ENCODE data around the gene SLC7A6OS.
A peak's percentile ranks its signal among the peaks of the same experiment; 100 is the strongest.

DNA sequence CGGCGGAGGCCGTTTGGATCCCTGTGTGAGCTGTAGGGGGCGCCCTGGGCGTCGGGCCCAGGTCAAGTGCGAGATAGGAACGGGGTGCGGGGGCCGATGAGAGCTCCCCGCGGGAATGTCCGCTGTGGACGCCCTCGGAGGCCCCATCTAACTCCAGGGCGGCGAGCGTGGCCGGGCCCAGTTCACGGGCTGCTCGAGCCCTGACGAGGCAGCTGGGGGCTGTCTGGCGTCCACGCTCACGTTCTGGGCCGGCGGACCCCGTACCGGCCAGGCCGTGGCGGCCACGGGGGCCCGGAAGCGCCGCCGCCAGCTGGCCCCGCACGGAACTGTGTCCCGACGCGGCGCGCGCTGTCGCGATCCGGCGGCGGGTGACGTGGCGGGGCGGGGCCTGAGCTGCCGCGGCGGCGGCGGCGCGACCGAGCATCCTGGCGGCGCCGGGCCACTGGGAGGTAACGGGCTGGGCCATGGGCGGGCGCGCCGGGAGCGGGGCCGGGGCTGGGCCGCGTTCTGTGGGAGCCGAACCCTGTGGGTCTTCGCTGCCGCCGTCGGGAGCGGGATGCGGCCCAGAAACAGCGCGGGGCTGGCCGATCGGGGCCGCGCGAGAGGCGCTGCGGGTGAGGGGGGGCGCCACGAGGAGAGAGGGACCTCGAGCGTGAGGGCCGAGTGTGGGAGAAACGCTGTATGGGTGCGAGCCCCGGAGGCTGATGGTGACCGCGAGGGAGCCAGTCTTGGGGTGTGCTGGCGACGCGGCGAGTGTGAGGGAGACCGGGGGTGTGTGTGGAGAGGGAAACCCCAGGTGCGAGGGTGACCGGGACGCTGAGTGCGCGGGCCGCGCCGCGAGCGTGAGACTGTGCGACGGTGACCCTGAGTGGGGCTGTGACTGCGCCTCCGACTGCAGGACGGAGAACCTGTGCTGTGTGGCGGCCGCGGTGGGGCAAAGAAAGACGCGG, 46.3 kb downstream of the SLC7A6OS start, which contains the start of gene SLC7A6:
- TF ChIP-seq, protein P1, sequence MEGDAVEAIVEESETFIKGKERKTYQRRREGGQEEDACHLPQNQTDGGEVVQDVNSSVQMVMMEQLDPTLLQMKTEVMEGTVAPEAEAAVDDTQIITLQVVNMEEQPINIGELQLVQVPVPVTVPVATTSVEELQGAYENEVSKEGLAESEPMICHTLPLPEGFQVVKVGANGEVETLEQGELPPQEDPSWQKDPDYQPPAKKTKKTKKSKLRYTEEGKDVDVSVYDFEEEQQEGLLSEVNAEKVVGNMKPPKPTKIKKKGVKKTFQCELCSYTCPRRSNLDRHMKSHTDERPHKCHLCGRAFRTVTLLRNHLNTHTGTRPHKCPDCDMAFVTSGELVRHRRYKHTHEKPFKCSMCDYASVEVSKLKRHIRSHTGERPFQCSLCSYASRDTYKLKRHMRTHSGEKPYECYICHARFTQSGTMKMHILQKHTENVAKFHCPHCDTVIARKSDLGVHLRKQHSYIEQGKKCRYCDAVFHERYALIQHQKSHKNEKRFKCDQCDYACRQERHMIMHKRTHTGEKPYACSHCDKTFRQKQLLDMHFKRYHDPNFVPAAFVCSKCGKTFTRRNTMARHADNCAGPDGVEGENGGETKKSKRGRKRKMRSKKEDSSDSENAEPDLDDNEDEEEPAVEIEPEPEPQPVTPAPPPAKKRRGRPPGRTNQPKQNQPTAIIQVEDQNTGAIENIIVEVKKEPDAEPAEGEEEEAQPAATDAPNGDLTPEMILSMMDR (IDR thresholded peaks at IDR 0.05): peak; percentile 78
- peak; percentile 64 for TF ChIP-seq POLR2AphosphoS5 (IDR thresholded peaks at IDR 0.05; ENCODE audit: low read depth, low read length)
- no peak for TF ChIP-seq TCF7L2 (IDR thresholded peaks at IDR 0.05; ENCODE audit: low read depth, low read length)
- 0 out of 2 replicates have a peak, but pooled peaks have one; percentile 40 for TF ChIP-seq SIN3A (IDR thresholded peaks at IDR 0.05; ENCODE audit: borderline replicate concordance, insufficient read depth, low read depth, low read length)
- TF ChIP-seq, protein P2, sequence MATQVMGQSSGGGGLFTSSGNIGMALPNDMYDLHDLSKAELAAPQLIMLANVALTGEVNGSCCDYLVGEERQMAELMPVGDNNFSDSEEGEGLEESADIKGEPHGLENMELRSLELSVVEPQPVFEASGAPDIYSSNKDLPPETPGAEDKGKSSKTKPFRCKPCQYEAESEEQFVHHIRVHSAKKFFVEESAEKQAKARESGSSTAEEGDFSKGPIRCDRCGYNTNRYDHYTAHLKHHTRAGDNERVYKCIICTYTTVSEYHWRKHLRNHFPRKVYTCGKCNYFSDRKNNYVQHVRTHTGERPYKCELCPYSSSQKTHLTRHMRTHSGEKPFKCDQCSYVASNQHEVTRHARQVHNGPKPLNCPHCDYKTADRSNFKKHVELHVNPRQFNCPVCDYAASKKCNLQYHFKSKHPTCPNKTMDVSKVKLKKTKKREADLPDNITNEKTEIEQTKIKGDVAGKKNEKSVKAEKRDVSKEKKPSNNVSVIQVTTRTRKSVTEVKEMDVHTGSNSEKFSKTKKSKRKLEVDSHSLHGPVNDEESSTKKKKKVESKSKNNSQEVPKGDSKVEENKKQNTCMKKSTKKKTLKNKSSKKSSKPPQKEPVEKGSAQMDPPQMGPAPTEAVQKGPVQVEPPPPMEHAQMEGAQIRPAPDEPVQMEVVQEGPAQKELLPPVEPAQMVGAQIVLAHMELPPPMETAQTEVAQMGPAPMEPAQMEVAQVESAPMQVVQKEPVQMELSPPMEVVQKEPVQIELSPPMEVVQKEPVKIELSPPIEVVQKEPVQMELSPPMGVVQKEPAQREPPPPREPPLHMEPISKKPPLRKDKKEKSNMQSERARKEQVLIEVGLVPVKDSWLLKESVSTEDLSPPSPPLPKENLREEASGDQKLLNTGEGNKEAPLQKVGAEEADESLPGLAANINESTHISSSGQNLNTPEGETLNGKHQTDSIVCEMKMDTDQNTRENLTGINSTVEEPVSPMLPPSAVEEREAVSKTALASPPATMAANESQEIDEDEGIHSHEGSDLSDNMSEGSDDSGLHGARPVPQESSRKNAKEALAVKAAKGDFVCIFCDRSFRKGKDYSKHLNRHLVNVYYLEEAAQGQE (IDR thresholded peaks at IDR 0.05; ENCODE audit: insufficient read depth in 1 of 2, low read depth in 2 of 2, low read length in 1 of 2): no peak
